ENCODE results near the gene SPEN. TPM values are rescaled to one million over a fixed set of nuclear protein-coding genes. Genes with fewer than 3 reads are reported as not detected.

Gene SPEN
- total and polyA plus RNA-seq, 2 of the 13 experiments (the other 11 are each of a cell fraction or from before 2014, with no cell fraction given), result 4.8 to 14.0 TPM

- TF ChIP-seq ZNF281 (CRISPR knock-in tag; IDR thresholded peaks at IDR 0.05; ENCODE audit: borderline replicate concordance), result no peak
- no peak for TF ChIP-seq NFE2L2 (IDR thresholded peaks at IDR 0.05; ENCODE audit: low read length)
- TF ChIP-seq MIXL1 (CRISPR knock-in tag; IDR thresholded peaks at IDR 0.05), result no peak
- no peak for TF ChIP-seq ZNF724P (CRISPR knock-in tag; IDR thresholded peaks at IDR 0.05; ENCODE audit: borderline replicate concordance)
Observed at GRCh38 chr1:15952317-15953258, 105.1 kb downstream of the SPEN start (continued).

DNA sequence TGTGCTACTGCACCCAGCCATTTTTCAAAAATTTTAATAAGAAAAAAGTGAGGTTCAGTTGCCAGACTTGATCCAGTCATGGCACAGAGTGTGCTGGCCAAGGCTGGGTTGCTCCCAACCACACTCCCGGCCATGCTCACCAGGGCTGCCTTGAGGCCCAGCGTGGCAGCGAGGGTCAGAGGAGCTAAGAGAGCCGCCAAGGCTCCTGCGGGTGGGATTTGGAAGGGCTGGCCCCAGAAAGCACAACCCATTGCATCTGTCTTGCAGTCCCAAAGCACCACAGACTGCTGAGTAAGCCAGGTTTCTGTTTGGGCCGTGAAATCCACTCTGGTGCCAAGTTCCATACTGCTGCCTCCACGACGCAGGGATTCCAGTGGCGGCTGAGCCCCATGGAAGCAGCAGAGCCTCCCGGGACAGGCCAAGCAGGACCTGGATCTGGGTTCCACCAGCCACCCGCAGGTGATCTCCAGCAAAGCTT lies 105.8 kb downstream of the SPEN start:
- FAIRE-seq, result no peak
- H3K27me3 ChIP-seq (ENCODE audit: control insufficient read depth in 1 of 2, insufficient read depth in 2 of 2, low read length in 2 of 2), result no peaks in the 10 kb centered on the region
- H3K4me2 ChIP-seq (ENCODE audit: low read depth, low read length), result no peak overlapping the region
- no peak for ATAC-seq
- H3K27ac ChIP-seq (ENCODE audit: extremely low read length, insufficient read depth, low read length), result no peak overlapping the region
- peaks cover 11% of the 10 kb centered on the region; the same call in 1 of the 2 replicates for H3K4me1 ChIP-seq (ENCODE audit: insufficient read depth, low read length)
- H3K9me3 ChIP-seq (ENCODE audit: low read length), result no peaks in the 10 kb centered on the region
- no peak for TF ChIP-seq ZNF768 (CRISPR knock-in tag; IDR thresholded peaks at IDR 0.05)
- TF ChIP-seq NR2F2 (IDR thresholded peaks at IDR 0.05; ENCODE audit: borderline replicate concordance, low read depth), result no peak
- TF ChIP-seq ZNF3 (CRISPR knock-in tag; IDR thresholded peaks at IDR 0.05), result no peak
- TF ChIP-seq GABPB1 (CRISPR knock-in tag; IDR thresholded peaks at IDR 0.05), result no peak
- no peak for TF ChIP-seq ZNF546 (CRISPR knock-in tag; conservative IDR thresholded peaks at IDR 0.05)
- no peak for TF ChIP-seq KDM6A (CRISPR knock-in tag; IDR thresholded peaks at IDR 0.05; ENCODE audit: low read depth)
- TF ChIP-seq PAXIP1 (CRISPR knock-in tag; conservative IDR thresholded peaks at IDR 0.05), result no peak
- TF ChIP-seq SIN3A (IDR thresholded peaks at IDR 0.05; ENCODE audit: borderline replicate concordance, low read depth, low read length), result no peak
- no peak for TF ChIP-seq RFX3 (CRISPR knock-in tag; IDR thresholded peaks at IDR 0.05)
- no peak for TF ChIP-seq DNMT1 (CRISPR knock-in tag; IDR thresholded peaks at IDR 0.05)
- TF ChIP-seq ZNF432 (CRISPR knock-in tag; IDR thresholded peaks at IDR 0.05; ENCODE audit: borderline replicate concordance), result no peak
- no peak for TF ChIP-seq SMARCC2 (IDR thresholded peaks at IDR 0.05)
- TF ChIP-seq FOXO1 (CRISPR knock-in tag; IDR thresholded peaks at IDR 0.05), result no peak
- peaks cover 0 to 2% of the 10 kb centered on the region in 2 experiments; a peak in 2 of 5 replicates for H3K36me3 ChIP-seq (replicated peaks in 1 of 2; ENCODE audit: control insufficient read depth in 1 of 2, insufficient read depth in 2 of 2, low read length in 2 of 2)
- WGBS (ENCODE audit: low lambda C conversion rate), result 90% methylated on average over 8 of the region's 11 CpGs
- no peak for DNase-seq (ENCODE audit: low spot score)
- no peak overlapping the region for H3K4me3 ChIP-seq (replicated peaks in 1 of 3; ENCODE audit: insufficient read depth in 1 of 3, low read depth in 2 of 3, low read length in 3 of 3)
- in situ Hi-C loops (cut with HindIII; ENCODE audit: extremely low pct_ligation_motif_present, low pct_unique_long_range_greater_than_20kb) (no loop called here), intact Hi-C loops (cut with micrococcal nuclease; ENCODE audit: unreplicated experiment) (no loop called here)
- no TSS peak for BruUV-seq (replicated peaks)
- H2AFZ ChIP-seq (ENCODE audit: low read length), result no peak overlapping the region
- ChIA-PET CTCF (ENCODE audit: low intra/inter-chr PET ratio, low total read pairs) (no interaction called here), POLR2A (no interaction called here)
- H4K20me1 ChIP-seq (ENCODE audit: insufficient read depth, low read length), result peaks cover 5% of the 10 kb centered on the region; the same call in 1 of the 2 replicates
- H3K79me2 ChIP-seq (ENCODE audit: insufficient read depth, low read length), result peaks cover 2% of the 10 kb centered on the region
- H3K9ac ChIP-seq (ENCODE audit: insufficient read depth, low read depth, low read length), result no peak overlapping the region
